ENCODE measurements around the gene GNB3. TPM values are rescaled to one million over a fixed set of nuclear protein-coding genes. Genes with fewer than 3 reads are reported as not detected.
A peak's percentile ranks its signal among the peaks of the same experiment; 100 is the strongest.

Gene GNB3
- total and polyA plus RNA-seq, 9 of the 15 experiments (the other 6 are each of a cell fraction or from before 2014, with no cell fraction given), result 1.4 to 5.8 (median 2.0) TPM

GRCh38 chr12:6843118-6843902 lies 2.6 kb downstream of the GNB3 start (continued):
- no peak for TF ChIP-seq ZNF518B (CRISPR knock-in tag; IDR thresholded peaks at IDR 0.05)
- no peak for TF ChIP-seq POLR2B (IDR thresholded peaks at IDR 0.05; ENCODE audit: low read depth, partially characterized antibody)
- no peak for TF ChIP-seq MED1 (CRISPR knock-in tag; IDR thresholded peaks at IDR 0.05; ENCODE audit: borderline replicate concordance)
- TF ChIP-seq HMG20A (CRISPR knock-in tag; conservative IDR thresholded peaks at IDR 0.05), result no peak
- TF ChIP-seq HINFP (tag; conservative IDR thresholded peaks at IDR 0.05; ENCODE audit: low read depth), result no peak
- TF ChIP-seq, protein P1, sequence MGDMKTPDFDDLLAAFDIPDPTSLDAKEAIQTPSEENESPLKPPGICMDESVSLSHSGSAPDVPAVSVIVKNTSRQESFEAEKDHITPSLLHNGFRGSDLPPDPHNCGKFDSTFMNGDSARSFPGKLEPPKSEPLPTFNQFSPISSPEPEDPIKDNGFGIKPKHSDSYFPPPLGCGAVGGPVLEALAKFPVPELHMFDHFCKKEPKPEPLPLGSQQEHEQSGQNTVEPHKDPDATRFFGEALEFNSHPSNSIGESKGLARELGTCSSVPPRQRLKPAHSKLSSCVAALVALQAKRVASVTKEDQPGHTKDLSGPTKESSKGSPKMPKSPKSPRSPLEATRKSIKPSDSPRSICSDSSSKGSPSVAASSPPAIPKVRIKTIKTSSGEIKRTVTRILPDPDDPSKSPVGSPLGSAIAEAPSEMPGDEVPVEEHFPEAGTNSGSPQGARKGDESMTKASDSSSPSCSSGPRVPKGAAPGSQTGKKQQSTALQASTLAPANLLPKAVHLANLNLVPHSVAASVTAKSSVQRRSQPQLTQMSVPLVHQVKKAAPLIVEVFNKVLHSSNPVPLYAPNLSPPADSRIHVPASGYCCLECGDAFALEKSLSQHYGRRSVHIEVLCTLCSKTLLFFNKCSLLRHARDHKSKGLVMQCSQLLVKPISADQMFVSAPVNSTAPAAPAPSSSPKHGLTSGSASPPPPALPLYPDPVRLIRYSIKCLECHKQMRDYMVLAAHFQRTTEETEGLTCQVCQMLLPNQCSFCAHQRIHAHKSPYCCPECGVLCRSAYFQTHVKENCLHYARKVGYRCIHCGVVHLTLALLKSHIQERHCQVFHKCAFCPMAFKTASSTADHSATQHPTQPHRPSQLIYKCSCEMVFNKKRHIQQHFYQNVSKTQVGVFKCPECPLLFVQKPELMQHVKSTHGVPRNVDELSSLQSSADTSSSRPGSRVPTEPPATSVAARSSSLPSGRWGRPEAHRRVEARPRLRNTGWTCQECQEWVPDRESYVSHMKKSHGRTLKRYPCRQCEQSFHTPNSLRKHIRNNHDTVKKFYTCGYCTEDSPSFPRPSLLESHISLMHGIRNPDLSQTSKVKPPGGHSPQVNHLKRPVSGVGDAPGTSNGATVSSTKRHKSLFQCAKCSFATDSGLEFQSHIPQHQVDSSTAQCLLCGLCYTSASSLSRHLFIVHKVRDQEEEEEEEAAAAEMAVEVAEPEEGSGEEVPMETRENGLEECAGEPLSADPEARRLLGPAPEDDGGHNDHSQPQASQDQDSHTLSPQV (IDR thresholded peaks at IDR 0.05), result peak; percentile 58
- TF ChIP-seq HNRNPK (IDR thresholded peaks at IDR 0.05; ENCODE audit: low read depth, low read length, poor library complexity, severe bottlenecking), result no peak
- TF ChIP-seq MXI1 (IDR thresholded peaks at IDR 0.05; ENCODE audit: low read depth, low read length), result no peak
- TF ChIP-seq, protein P2, sequence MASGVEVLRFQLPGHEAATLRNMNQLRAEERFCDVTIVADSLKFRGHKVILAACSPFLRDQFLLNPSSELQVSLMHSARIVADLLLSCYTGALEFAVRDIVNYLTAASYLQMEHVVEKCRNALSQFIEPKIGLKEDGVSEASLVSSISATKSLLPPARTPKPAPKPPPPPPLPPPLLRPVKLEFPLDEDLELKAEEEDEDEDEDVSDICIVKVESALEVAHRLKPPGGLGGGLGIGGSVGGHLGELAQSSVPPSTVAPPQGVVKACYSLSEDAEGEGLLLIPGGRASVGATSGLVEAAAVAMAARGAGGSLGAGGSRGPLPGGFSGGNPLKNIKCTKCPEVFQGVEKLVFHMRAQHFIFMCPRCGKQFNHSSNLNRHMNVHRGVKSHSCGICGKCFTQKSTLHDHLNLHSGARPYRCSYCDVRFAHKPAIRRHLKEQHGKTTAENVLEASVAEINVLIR (CRISPR knock-in tag; IDR thresholded peaks at IDR 0.05), result no peak
- no peak for TF ChIP-seq MAFF (IDR thresholded peaks at IDR 0.05; ENCODE audit: low read length)
- TF ChIP-seq ELF2 (CRISPR knock-in tag; IDR thresholded peaks at IDR 0.05), result no peak
- TF ChIP-seq C11orf30 (IDR thresholded peaks at IDR 0.05; ENCODE audit: low read depth), result no peak
- no peak for TF ChIP-seq JUN (IDR thresholded peaks at IDR 0.05; ENCODE audit: borderline replicate concordance, low read depth, low read length)
- TF ChIP-seq JUN (CRISPR knock-in tag; IDR thresholded peaks at IDR 0.05; ENCODE audit: borderline replicate concordance), result no peak
- TF ChIP-seq POLR2G (IDR thresholded peaks at IDR 0.05; ENCODE audit: low read depth, low read length), result peak; percentile 66
- no peak for TF ChIP-seq OTX1 (CRISPR knock-in tag; IDR thresholded peaks at IDR 0.05)
- no peak for TF ChIP-seq ZNF408 (CRISPR knock-in tag; IDR thresholded peaks at IDR 0.05; ENCODE audit: low read depth)

All from K562 (cell line).